Fibroblast of skin of back (primary cell): Measurements from ENCODE around the gene TAF1A. TPM values are rescaled to one million over a fixed set of nuclear protein-coding genes. Genes with fewer than 3 reads are reported as not detected.
"Not testable (repeated sequence)": the region's sequence is repeated elsewhere in the genome, so short reads cannot be mapped to it uniquely, and the experiment has no call there.

ENCODE experiments used
- DNase-seq: peaks from one replicate; pipeline ENCODE4 v3.0.0-alpha.2; 2013
- polyA plus RNA-seq, 2 experiments: library from polyadenylated mRNA; unstranded; fragments of 120-200 nt; gene quantifications; one replicate each; pipeline ENCODE4 v1.2.1, GENCODE V29; 2013; ENCODE audit not compliant: insufficient read length in 2 of 2

The TAF1A gene
- 4.6 TPM for polyA plus RNA-seq (2013, experiment 1 of 2; ENCODE audit: insufficient read length)
- 3.3 TPM for polyA plus RNA-seq (2013, experiment 2 of 2; ENCODE audit: insufficient read length)

DNA sequence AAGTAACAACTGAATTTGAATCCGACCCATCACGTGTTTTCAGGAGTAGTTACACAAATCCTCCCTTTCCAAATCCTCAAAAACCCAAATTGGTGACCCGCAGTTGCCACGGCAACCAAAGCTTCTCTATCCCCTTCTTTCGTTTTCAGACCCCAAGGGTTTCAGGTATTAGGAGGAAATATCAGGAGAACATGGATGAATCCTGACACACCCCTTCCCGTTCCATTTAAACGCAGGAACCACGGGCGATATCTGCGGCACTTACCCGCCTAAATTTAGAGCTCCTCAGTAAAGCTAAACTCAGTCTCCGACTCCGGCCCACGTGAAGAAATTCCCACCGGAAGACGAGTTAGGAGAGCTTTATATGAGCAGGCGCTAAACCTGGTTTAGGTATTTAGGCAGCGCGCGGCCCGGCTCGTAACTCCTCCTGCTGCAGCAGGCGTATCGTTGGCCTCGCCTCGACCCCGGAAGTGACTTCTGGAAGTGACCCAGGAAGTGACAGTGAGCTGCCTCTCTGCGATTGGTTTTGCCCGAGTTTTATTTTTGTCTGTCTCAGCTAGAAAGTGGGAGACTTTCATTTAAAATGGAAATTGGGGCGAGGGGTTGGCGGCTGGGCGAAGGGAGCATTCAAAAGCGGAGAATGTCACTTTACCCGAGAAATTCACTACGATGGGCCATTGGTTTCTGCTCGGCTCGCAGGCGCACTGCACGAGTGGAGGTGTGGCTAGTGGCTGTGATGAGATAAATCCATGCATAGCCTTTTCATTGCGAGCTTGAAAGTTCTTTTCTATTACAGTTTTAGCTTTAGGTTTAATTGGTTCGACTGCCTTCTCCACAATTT is at the start of gene TAF1A:
Gene TAF1A (minus strand): TSS at position 472 of the 841 bp plus-strand sequence.
- peak; percentile 87 for DNase-seq

- DNase-seq, result peak; percentile 85
These were observed 44.7 kb upstream of the TAF1A start for GRCh38 chr1:222634180-222635013.

DNA sequence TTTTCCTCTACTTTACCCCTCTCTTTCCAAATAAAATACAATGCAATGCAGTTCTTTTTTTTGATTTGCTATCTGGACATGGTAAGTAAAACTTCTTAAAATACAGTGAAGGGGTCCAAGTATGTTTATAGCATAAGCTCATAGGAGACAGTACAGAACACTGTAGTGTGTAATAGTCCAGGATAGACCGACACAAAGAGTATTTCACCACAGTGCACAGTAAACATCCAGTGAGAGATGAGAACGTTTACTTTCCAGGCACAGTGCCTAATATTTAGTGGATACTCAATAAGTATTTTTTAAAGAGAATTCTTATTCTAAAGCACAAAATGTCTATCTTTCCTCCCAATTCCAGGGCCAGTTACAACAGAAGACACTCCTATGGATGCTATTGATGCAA is 43.0 kb upstream of the TAF1A start:
- DNase-seq, result no peak

GRCh38 chr1:222631611-222632208 is 42.0 kb upstream of the TAF1A start:
- no peak for DNase-seq

DNA sequence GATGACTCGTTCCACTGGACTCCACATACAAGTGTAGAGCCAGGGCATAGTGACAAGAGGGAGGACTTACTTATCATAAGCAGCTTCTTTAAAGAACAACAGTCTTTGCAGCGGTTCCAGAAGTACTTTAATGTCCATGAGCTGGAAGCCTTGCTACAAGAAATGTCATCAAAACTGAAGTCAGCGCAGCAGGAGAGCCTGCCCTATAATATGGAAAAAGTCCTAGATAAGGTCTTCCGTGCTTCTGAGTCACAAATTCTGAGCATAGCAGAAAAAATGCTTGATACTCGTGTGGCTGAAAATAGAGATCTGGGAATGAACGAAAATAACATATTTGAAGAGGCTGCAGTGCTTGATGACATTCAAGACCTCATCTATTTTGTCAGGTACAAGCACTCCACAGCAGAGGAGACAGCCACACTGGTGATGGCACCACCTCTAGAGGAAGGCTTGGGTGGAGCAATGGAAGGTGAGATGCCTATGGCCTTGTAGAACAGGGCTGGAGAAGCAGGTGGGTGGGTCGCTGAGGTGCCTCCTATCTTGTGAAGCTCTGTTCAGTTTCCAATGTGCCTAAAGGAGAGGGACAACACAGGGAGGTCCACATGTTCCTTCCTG is 40.3 kb upstream of the TAF1A start:
- DNase-seq, result peak; percentile 27

GRCh38 chr1:222627232-222627631 is 37.5 kb upstream of the TAF1A start:
- DNase-seq, result peak; percentile 36

DNA sequence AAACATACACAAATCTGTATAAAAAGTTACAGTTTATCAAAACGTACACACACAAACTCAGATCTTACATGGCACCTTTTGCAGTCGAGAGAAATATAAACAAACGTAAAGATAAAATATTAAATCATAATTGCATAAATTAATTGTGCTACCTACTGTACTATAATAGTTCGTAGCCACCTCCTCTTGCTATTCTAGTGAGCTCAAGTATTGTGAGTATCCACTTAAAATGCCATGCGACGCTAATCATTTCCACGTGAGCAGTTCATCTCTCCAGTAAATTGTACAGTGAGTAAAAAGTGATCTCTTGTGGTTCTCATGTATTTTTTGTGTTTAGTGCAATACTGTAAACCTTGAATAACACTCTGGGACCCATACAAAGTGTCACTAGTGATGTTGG is 34.5 kb upstream of the TAF1A start:
- no peak for DNase-seq

DNA sequence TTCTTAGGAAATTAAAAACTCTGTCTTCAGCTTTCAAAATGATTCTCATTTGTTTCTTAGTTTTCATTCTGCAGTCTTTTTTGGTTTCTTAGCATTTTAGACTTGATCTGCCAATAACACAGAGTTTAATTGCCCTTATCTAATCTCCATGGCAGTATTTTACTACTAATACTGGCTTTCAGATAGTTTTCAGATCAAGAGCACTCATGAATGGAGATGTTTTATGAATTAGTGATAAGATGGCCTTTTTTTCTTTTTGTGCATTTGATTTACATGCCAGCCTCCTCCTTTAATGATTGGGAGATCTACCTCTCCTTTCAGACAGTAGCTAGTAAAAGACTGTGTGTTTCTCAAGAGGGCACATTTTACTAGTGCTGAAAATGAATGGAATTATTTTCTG is 33.7 kb upstream of the TAF1A start:
- no peak for DNase-seq

GRCh38 chr1:222622765-222623164 is 33.0 kb upstream of the TAF1A start:
- no peak for DNase-seq

GRCh38 chr1:222620566-222620965 is 30.8 kb upstream of the TAF1A start:
- no peak for DNase-seq

GRCh38 chr1:222618880-222619596 is 29.3 kb upstream of the TAF1A start:
- peak; percentile 26 for DNase-seq

DNA sequence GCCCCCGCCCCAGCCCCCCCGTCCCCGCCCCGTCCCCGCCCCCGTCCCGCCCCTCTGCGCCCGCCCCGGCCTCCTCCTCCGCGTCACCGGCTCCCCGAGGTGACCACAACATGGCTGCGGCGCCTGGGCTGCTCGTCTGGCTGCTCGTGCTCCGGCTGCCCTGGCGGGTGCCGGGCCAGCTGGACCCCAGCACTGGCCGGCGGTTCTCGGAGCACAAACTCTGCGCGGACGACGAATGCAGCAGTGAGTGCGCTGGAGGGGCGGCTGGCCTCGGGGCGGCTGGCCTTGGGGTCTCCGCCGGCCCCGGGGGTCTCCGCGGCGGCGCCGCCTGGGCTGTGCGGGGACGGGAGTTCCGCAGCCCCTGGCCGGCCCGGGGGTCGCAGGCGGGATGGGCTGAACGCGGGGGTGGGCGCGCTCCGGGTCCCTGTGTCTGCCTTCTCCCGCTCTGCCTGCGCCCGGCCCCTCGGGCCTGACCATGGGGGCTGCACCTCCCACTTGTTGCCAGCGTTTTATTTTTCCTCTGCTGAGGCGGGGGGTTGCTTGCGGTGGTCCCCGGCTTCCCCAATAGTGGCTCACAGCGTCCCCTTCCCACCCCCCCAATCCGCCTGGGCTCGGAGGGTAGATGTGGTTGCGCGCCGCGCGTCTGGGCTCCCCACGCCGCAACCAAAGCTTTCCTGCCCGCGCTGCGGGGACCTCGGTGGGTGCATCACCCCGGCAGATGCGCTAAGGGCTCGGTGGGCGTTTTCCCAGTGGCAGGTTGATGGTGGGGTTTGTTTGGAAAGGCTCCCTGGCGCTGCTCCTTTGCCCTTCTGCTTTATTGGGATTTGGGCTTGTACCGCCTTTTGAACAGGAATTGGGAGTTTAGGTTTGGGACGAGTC is 28.5 kb upstream of the TAF1A start, which contains the start of gene MIA3:
Gene MIA3 (plus strand): TSS at position 97 of the 879 bp plus-strand sequence. CDS start 14 bp downstream, at position 111.
- DNase-seq, result peak; percentile 27

DNA sequence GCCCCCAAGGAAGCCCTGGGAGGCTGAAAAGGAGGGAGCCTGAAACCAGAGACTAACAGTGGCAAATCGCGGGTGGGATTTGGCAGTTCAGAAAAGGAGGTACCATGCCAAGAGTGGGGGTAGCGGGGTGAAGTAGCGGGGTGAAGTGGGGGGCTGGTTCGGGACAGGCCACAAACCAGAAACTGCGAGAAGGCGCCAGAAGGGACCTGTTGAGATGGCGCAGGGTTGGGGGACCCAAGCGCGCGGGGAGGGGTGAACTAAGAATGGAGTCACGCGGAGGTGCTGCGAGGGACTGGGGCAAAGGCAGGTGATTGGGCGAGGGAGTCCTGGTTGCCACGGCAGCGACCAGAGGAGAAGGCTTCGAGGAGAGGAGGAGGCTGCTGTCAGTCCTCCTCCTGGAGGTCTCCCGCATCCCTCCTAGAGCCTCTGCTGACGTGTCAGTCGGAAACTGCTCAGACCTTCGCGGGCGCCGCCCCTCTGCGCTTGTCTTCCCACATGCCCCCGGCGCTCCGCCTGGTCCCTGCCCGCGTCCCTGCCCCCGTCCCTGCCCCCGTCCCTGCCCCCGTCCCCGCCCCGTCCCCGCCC is 27.7 kb upstream of the TAF1A start:
- DNase-seq, result peak; percentile 97

DNA sequence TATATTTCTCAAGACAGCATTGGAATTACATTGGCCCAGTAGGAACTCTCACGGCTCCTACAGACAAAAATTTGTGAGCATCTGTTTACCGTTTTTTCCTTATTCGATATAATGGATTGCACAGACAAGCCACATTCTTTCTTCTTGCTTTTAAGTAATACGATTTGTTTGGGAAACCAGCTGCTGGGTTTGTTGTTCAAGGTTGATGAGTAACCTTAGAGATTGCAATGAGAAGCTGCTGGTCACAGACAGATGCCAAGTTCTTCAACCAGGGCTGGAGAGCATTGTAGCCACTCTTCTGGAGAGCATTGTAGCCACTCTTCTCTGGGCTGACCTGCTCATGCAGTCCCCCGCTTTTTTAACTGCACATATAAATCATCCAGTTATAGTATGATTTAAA is 26.8 kb upstream of the TAF1A start:
- DNase-seq, result peak; percentile 33

GRCh38 chr1:222613627-222614026 is 23.9 kb upstream of the TAF1A start:
- DNase-seq, result no peak

DNA sequence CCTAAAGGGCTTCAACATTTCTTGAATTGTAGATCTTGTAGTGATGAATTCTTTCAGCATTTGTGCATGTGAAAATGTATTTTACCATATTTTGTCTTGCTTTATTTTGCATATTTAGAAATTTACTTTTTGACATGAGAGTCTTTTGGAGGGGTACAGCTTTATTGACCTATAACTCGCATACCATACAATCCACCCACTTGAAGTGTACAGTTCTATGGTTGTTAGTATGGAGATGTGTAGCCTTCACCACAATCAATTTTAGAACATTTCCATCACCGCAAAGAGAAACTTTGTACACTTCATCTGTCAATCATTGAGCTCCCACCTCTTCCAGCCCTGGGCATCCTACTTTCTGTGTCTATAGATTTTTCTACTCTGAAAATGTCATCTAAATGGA is 21.0 kb upstream of the TAF1A start:
- DNase-seq, result no peak

DNA sequence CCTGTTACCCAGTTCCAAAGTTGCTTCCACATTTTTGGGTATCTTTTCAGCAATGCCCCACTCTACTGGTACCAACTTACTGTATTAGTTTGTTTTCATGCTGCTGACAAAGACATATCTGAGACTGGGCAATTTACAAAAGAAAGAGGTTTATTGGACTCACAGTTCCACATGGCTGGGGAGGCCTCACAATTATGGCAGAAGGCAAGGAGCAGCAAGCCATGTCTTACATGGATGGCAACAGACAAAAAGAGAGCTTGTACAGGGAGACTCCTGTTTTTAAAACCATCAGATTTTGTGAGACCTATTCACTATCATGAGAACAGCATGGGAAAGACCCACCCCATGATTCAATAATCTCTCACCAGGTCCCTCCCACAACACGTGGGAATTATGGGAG is 19.4 kb upstream of the TAF1A start:
- DNase-seq, result not testable (repeated sequence)

DNA sequence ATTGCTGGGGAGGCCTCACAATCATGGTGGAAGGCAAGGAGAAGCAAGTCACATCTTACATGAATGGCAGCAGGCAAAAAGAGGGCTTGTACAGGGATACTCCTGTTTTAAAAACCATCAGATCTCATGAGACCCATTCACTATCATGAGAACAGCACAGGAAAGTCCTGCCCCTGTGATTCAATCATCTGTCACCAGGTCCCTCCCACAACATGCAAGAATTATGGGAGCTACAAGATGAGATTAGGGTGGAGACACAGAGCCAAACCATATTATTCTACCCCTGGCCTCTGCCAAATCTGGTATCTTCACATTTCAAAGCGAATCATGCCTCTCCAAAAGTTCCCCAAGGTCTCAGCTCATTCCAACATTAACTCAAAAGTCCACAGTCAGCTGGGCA is 17.0 kb upstream of the TAF1A start:
- no peak for DNase-seq

GRCh38 chr1:222601257-222601656 is 11.5 kb upstream of the TAF1A start:
- no peak for DNase-seq

- no peak for DNase-seq
These were observed 10.5 kb upstream of the TAF1A start for GRCh38 chr1:222600281-222600680.
